Measurements from ENCODE around the gene AQP5. TPM values are rescaled to one million over a fixed set of nuclear protein-coding genes. Genes with fewer than 3 reads are reported as not detected.

Gene AQP5
- total and polyA plus RNA-seq, 2 of the 8 experiments (the other 6 are each of a cell fraction or from before 2014, with no cell fraction given): 2.5 to 3.2 TPM

GRCh38 chr12:49936925-49937324 is 24.7 kb upstream of the AQP5 start:
- no peaks in the 10 kb centered on the region for H3K27me3 ChIP-seq (replicated peaks in 1 of 4; ENCODE audit: control insufficient read depth in 3 of 4, extremely low read depth in 1 of 4, insufficient read depth in 3 of 4, low read length in 3 of 4)
- CTCF ChIA-PET (ENCODE audit: partially characterized antibody): interaction anchor here (0.6 to 6.5 kb wide), 8 partner anchors 10 to 160 kb away, joined by 3 to 53 read pairs (median 3); no protein-coding TSS in a partner anchor
- no peak overlapping the region for H2BK12ac ChIP-seq (ENCODE audit: low read depth, low read length)
- H3K18ac ChIP-seq (ENCODE audit: extremely low read depth, low read length): no peak overlapping the region
- H3K4me1 ChIP-seq (replicated peaks in 1 of 4; ENCODE audit: control insufficient read depth in 3 of 4, insufficient read depth in 4 of 4, low read length in 3 of 4): no peaks in the 10 kb centered on the region; a peak in 1 of 7 replicates
- no peak overlapping the region for H2AK5ac ChIP-seq (ENCODE audit: low read depth, low read length)
- no peak overlapping the region for H2AFZ ChIP-seq (ENCODE audit: low read length)
- FAIRE-seq (no peak), DNase-seq (ENCODE audit: low read depth in 1 of 2, low spot score in 2 of 2) (no peak)
- no peak overlapping the region for H3K4me2 ChIP-seq (ENCODE audit: insufficient read depth in 1 of 2, low read depth in 2 of 2, low read length in 2 of 2)
- H3K23me2 ChIP-seq (ENCODE audit: low read depth, low read length): no peaks in the 10 kb centered on the region
- no peak overlapping the region for H3K4me3 ChIP-seq (ENCODE audit: extremely low read depth in 1 of 4, insufficient read depth in 2 of 4, low read depth in 3 of 4, low read length in 4 of 4)
- 83% methylated on average over 3 of the region's 3 CpGs; no CpG with 5 or more reads in 1 of the 2 experiments for WGBS, 2 experiments (ENCODE audit: extremely low coverage in 1 of 2, insufficient coverage in 1 of 2, insufficient read length in 1 of 2, insufficient replicate concordance in 2 of 2, low coverage in 1 of 2, low lambda C conversion rate in 2 of 2, missing lambda C conversion rate in 1 of 2)
- no peaks in the 10 kb centered on the region for H3K79me1 ChIP-seq (ENCODE audit: low read depth, low read length)
- TF ChIP-seq CEBPB (IDR thresholded peaks at IDR 0.05; ENCODE audit: low read depth, low read length): peak; percentile 75; the same call in 1 of the 2 replicates
- TF ChIP-seq USF2 (IDR thresholded peaks at IDR 0.05; ENCODE audit: low read length): no peak
- no peak for TF ChIP-seq ZNF274 (IDR thresholded peaks at IDR 0.05; ENCODE audit: borderline replicate concordance, extremely low read depth, low read length)
- H2BK20ac ChIP-seq (ENCODE audit: low read length): no peak overlapping the region
- no peak overlapping the region for H2BK5ac ChIP-seq (ENCODE audit: low read depth, low read length)
- no peak overlapping the region for H3K4ac ChIP-seq (replicated peaks; ENCODE audit: insufficient read length, low read depth, low read length)
- POLR2A ChIA-PET (ENCODE audit: partially characterized antibody): interaction anchor here (1.2 to 1.5 kb wide), 2 partner anchors 9 to 73 kb away, joined by 4 to 5 read pairs; no protein-coding TSS in a partner anchor
- H2BK120ac ChIP-seq (replicated peaks; ENCODE audit: low read depth, low read length): no peak overlapping the region
- no peak overlapping the region for H3K56ac ChIP-seq (replicated peaks; ENCODE audit: insufficient read length, low read depth, low read length)
- no peaks in the 10 kb centered on the region for H3K79me2 ChIP-seq (ENCODE audit: control insufficient read depth in 1 of 2, insufficient read depth in 2 of 2, low read length in 2 of 2)
- H3K9ac ChIP-seq (replicated peaks in 1 of 4; ENCODE audit: extremely low read depth in 1 of 4, low read depth in 3 of 4, low read length in 3 of 4): no peak overlapping the region
- H4K8ac ChIP-seq (ENCODE audit: extremely low read depth, insufficient read depth, low read length): no peak overlapping the region
- no peak overlapping the region for H4K5ac ChIP-seq (ENCODE audit: insufficient read length, low read depth, low read length)
- no peaks in the 10 kb centered on the region for H3K9me3 ChIP-seq (ENCODE audit: insufficient read depth in 2 of 2, low read depth in 1 of 2, low read length in 1 of 2)
- no peaks in the 10 kb centered on the region for H3K36me3 ChIP-seq (ENCODE audit: control insufficient read depth in 2 of 4, insufficient read depth in 4 of 4, low read length in 3 of 4)
- H4K20me1 ChIP-seq (replicated peaks in 1 of 2; ENCODE audit: control insufficient read depth in 1 of 2, insufficient read depth in 2 of 2, low read length in 2 of 2): no peaks in the 10 kb centered on the region
- no peak overlapping the region for H3K14ac ChIP-seq (ENCODE audit: insufficient read length)
- H3K23ac ChIP-seq (ENCODE audit: insufficient read length): no peak overlapping the region
- H4K91ac ChIP-seq (replicated peaks; ENCODE audit: insufficient read length, low read length): no peak overlapping the region
- no peak overlapping the region for H3K27ac ChIP-seq (ENCODE audit: low read depth, low read length)
- H2BK15ac ChIP-seq (ENCODE audit: low read length): no peak overlapping the region

Measured in H1 (cell line).